ENCODE results near the gene PIGX.

The PIGX gene

DNA sequence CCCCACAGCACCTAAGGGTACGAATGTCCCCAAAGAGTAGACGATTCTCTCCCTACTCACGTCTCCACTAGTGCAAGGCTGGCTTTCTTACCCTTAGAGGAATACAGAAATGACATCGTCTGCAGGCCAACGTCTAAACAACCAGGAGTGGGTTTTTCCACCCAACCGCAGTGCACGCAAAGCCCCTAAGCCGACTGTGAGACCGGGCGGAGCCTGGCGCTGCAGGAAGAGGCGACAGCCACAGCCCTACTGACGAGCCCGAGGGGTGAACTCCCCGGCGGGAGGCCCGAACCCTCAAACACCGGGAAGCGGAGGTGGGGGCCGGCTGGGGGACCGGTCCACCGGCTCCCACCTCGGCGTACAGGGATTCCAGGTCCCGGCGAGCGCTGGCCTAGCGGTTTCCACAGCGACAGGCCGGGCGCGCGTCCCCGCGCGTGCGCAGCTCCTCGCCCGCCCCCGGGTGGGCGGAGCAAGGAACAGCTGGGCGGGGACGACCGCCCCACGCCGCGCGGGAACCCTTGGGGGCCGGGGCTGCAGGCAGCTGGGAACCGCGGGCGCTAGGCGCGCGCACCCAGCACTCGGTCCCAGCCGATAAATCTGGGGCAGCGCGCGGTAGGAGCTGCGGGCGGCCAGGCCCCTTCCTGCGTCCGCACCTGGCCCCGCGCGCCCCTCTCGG lies at the start of gene PIGX, which contains the start of gene CEP19:
Gene PIGX (plus strand): TSS at position 540 of the 676 bp plus-strand sequence.
Gene CEP19 (minus strand): TSS at position 413 of the 676 bp plus-strand sequence. CDS start 3,593 bp downstream, outside the sequence.
- intact Hi-C loops (cut with DNase I), result loop anchor here (1.0 to 10.0 kb wide), 2 partner anchors 27 to 153 kb away; partner anchors contain the start of genes PAK2 and SENP5
- DNase-seq, result peak; percentile 73 to 96 (median 90)

DNA sequence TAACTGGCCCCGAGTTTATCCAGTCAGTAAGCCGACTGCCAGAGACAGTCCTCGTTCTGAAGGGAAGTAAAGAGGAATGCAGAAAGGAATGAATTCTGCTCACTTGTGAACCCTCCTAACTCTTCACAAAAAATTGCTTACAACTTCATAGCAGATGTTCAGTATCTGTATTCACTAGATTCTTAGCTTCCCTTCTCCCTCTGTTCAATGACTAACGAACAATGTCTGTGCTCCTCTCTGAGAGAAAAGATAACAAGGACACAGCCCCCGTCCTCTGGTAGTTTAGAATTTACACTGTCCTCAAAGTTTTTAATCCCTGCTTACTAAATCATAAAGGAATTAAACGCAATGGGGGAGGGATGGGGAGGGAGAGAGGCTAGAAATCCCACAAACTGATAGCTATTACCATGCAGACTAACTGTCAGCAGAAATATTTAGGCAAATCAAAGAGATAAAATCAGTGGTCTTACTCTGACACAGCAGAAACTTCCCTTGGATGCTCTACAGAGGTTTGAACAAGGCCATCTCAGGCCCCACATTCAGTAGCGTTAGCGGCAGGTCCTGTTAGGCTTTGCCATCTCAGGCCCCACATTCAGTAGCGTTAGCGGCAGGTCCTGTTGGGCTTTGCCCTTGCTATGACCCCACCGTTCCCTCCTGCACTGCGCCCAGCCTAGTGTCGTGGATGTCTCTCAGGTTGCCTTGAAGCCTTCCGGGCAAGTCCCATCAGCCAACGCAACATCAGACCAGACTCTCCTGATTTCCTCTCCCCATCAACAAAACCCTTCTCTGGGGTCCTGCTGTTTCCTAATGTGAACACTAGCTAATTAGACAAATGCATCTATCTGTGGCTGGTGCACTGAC lies 49.2 kb upstream of the PIGX start:
- DNase-seq, result peak in 1 of 42 donors; percentile 13
- intact Hi-C loops (cut with DNase I), result no loop called here

DNA sequence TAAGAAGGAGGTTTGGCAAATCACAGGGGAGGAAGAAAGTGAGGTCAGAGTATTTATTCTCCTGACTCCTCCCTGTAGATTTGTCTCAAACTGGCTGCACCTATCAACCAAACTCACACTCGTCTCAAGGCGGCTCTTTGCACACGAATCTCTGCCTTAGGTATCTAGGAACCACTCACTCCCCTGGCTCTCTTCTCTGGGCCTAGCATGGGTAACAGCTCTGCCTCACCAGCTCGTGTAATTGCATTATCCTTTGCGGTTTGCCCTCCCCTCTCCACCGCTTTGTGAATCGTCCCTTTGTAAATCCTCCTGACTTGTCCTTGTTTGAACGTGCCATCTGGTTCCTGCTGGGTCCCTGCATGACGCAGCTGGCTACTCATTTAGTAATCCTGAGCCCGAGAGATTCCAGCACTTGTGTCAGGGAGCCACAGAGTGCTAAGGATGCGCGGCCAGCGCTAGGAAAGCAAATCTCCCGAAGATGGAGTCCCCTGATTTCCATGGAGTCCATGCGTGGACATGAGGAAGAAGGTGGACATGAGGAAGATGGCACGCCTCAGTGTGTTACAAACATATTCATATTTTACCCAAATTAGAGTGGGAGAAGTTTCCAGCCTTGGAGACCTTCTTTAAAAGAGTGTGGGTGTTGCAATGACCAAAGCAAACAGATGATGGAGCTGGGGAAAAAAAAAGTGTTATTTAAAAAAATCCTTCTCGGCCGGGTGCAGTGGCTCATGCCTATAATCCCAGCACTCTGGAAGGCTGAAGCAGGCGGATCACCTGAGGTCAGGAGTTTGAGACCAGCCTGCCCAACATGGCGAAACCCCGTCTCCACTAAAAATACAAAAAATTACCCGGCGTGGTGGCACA lies 45.9 kb upstream of the PIGX start:
- peak in 25 of 42 donors; percentile 9 to 57 (median 38) for DNase-seq
- intact Hi-C loops (cut with DNase I), result no loop called here

DNA sequence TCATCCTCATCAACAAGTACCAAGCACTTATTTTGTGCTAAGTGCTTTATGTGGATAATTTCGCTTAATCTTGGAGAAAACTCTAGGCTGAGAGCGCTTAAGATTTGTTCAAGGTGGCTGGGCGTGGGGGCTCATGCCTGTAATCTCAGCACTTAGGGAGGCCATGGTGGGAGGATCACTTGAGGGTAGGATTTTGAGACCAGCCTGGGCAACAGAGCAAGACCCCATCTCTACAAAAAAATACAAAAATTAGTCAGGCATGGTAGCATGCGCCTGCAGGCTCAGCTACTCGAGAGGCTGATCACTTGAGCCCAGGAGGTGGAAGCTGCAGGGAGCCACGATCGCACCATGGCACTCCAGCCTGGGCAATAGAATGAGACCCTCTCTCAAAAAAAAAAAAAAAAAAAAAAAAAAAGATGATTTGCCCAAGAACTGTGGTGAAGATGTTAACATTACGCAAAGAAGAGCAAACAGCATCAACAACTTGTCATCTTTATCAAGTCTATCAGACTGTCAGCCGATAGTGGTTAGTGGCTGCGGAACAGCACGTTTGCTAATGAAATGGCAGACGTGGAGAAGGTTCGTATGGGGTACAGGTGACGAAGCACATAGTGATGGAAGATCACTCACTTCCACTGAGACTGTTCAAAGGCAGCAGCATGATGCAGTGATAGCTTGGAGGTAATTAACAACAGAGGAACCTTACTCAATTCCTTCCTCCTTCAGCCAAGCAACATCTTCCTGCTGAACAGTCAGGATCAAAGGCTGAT lies 44.9 kb upstream of the PIGX start:
- intact Hi-C loops (cut with DNase I), result no loop called here
- DNase-seq, result peak in 1 of 42 donors; percentile 2

DNA sequence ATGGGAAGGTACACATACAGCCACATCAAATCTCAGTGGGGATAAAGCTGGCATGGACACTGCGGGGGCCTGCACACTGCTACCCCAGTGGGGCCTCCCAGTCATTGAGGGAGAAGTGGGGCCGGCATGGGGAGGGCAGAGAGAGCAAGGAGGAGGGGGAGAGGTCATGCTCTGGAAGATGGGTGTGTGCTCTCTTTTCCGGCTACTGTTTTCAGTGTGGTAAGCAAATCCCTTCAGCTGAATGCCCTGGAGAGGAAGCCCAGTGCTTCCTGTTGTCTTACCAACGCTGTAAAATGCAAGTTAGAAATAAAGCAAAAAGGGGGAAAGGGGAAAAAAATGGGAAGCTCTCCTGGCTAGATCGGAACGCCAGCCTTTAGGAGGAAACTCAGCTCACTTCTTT lies 41.8 kb upstream of the PIGX start:
- intact Hi-C loops (cut with DNase I), result no loop called here
- peak in 1 of 42 donors; percentile 29 for DNase-seq

DNA sequence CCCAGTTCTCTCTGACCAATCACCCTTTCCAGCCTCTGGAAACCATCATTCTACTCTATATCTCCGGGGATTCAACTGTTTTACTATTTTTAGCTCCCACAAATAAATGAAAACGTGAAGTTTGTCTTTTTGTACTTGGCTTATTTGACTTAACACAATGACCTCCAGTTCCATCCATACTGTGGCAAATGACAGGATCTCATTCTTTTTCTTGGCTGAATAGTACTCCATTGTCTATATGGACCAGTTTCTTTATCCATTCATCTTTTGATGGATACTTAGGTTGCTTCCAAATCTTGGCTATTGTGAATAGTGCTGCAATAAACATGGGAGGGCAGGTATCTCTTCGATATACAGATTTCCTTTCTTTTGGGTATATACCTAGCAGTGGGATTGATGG lies 38.5 kb upstream of the PIGX start:
- intact Hi-C loops (cut with DNase I), result no loop called here
- no peak for DNase-seq

DNA sequence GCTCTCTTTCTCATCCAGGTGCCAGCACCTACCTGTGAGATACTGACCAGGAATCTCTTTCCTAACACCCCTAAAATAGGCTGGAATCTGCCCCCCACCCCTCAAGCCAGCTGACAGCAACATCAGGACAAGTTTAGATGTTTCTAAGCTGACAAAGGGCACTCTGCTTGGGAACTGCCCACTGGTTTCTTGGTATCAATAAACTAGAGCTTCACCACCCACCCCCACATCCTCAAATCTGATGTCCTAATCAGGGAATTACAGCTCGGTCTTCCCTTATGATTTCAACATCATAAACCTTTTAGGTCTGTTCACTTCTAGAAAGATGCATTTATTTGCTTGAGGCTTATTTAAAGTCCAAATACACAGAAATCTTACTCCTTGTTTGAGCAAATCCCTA lies 34.8 kb upstream of the PIGX start:
- intact Hi-C loops (cut with DNase I), result no loop called here
- no peak for DNase-seq

DNA sequence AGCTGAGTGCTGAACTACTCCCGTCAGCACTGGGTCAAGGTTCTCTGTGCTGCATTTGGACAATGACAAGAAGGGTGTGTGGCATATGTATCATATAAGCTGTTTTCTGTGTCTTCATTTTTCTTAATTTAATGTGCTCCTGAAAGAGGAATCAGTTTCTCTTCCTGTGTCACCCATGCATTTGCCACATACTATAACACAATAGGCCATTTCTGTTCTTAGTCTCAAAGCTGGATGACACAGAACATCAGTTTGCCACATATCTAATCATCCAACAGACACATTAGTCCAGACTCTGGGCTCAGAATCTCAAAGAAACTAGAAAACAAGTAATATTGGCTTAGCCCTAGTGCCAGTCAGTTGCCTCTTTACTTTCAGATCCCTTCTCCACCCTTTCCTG lies 34.2 kb upstream of the PIGX start:
- intact Hi-C loops (cut with DNase I), result no loop called here
- DNase-seq, result no peak

DNA sequence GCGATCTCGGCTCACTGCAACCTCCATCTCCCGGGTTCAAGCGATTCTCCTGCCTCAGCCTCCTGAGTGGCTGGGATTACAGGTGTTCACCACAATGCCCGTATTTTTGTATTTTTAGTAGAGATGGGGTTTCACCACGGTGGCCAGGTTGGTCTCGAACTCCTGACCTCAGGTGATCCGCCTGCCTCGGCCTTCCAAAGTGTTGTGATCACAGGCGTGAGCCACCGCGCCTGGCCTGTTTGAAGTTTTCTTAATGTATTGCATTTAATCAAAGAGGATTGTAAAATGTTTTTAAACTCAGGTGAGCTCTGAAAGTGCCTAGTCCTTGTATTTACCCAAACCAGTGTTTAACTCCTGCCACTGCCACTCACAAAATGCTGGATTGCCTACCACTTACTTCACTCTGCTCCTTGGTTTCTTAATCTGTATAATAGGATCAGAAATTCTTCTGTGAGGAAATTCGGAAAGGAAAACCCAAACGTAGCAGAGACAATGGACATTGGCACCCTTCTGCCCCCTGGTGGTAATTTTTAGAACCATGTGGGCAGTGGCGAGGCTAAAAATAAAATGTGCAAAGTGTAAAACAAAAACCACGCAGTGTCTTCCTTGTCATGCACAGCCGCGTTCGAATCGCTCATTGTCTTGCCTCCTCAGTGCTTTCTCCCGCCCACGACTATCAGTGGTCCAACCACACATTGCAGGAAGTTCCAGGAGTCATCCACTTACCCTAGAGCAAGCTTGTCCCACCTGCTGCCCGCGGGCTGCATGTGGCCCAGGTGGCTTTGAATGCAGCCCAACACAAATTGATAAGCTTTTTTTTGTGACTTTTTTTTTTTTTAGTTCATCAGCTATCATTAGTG lies 27.4 kb upstream of the PIGX start:
- DNase-seq, result peak; percentile 20 to 87 (median 66)
- intact Hi-C loops (cut with DNase I), result loop anchor here (5.0 kb wide), 1 partner anchor 72 kb away; no protein-coding TSS in a partner anchor

DNA sequence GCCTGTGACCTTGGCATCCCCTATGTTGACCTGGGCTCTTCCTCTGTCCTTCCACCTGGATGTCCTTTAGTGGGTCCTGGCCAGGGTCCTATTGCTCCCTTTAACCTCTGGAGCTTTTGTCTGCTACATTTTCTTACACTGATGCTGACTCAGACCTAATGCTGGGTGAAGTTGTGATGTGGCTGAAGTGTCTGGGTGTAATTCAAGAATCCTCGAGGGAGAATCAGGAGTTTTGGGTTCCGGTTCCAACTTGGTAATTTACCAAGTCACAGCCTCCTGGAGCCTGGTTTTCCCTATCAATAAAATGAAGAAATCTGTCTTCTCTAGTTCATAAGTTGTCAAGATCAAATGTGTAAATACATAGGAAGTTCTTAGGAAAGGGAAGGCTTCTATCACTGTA lies 25.7 kb upstream of the PIGX start:
- intact Hi-C loops (cut with DNase I), result loop anchor here (5.0 kb wide), 1 partner anchor 74 kb away; no protein-coding TSS in a partner anchor
- DNase-seq, result no peak

DNA sequence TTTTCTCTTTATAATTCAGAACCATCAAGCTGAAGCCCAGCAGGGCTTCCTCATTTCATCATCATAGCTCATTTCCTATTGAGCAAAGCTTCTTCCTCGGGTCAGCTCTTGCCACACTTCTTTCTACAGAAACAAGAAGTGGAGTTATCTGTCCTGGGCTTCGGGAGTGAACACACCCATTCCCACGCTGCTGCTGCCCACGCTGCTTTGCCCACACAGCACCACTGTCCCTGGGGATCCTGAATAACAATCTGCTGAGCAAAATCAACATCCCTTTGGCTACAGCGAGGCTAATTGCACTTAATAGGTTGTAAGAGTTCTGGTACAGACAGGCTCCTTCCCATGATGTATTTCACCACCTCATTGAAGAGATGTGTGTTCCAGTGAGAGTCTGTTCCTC lies 23.8 kb upstream of the PIGX start:
- intact Hi-C loops (cut with DNase I), result loop anchor here (5.0 kb wide), 1 partner anchor 76 kb away; no protein-coding TSS in a partner anchor
- peak in 13 of 42 donors; percentile 6 to 51 (median 26) for DNase-seq

DNA sequence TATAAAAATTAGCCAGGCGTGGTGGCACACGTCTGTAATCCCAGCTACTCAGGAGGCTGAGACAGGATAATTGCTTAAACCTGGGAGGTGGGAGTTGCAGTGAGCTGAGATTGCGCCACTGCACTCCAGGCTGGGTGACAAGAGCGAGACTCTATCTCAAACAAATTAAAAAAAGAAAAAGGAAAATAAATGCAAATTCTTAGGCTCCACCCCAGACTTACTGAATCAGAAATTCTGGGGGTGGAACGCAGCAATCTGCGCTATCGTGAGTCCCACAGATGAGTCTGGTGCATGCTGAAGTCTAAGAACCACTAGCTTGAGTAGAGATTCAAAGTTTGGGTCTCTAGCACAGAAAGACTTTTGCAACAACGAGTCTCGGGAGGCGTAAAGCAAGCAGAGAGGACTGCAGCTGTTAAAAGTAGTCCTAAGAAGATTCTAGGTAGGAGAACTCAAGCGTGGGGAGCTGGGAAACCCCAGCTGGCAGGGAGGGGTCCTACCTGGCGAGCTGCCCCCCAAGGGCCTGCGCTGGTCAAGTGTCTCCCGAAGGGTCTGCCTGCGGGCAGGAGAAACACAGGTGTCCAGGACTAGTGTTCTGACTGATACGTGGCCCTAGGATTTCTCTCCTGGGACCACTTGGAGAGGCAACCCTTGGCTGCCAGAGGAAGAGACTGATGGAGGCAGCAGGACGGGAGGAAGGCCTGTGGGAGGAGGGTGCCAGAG lies 22.1 kb upstream of the PIGX start:
- intact Hi-C loops (cut with DNase I), result loop anchor here (5.0 kb wide), 1 partner anchor 78 kb away; no protein-coding TSS in a partner anchor
- peak in 34 of 42 donors; percentile 11 to 84 (median 46) for DNase-seq

DNA sequence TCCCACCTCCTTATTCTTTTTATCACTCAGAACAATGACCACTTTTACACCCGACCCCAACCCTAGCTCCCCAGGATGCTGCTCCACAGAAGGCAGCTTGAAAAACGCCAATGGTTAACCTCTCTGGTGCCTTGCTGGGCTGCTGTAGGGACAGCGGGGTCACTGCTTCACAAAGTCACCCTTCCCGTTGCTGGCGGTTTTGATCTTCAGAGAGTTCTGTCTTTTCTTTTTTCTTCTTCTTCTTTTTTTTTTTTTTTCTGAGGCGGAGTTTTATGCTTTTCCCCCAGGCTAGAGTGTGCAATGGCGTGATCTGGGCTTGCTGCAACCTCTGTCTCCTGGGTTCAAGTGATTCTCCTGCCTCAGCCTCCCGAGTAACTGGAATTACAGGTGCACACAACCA lies 20.8 kb upstream of the PIGX start:
- intact Hi-C loops (cut with DNase I), result no loop called here
- no peak for DNase-seq

DNA sequence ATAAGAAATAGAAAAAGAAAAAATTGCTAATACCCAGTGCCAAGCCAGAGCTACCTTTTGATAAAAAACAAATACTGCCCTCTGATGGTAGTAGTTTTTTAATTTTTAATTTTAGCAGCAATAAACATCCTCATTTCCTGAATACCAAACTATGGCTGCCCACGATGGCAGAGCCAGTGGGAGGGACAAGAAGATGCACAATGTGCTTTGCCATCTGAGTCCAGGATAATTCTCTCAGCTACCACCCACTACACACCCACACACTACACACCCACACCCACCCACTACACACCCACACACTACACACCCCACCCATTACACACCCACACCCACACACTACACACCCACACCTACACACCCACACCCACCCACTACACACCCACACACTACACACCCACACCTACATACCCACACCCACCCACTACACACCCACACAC lies 18.0 kb upstream of the PIGX start:
- intact Hi-C loops (cut with DNase I), result no loop called here

DNA sequence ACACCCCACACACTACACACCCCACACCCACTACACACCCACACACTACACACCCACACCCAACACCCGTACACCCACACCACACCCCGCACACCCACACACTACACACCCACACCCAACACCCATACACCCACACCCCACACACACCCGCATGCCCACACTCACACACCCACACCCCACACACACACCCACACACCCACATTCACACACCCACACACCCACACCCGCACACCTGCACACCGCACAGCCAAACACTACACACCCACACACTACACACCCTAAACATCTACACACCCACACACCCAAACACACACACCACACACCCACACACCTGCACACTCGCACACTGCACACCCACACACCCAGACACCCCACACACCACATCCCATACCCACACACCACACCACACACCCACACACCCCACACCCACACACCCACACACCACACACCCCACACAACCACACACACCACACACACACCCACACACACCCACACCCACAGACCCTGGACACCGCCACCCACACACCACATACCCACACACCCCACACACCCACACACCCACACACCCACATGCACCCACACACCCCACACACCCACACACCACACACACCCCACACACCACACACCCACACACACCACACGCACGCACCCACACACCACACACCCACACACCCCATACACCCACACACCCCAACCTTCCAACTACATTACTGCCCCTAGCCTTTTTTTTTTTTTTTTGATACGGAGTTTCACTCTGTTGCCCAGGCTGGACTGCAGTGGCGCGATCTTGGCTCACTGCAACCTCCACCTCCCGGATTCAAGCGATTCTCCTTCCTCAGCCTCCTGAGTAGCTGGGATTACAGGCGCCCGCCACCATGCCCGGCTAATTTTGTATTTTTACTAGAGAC lies 17.0 kb upstream of the PIGX start:
- peak in 1 of 42 donors; percentile 22 for DNase-seq

More for the DNA sequence above, 18.0 kb upstream of the PIGX start:
- DNase-seq, result peak in 1 of 42 donors; percentile 36

More for the DNA sequence above, 17.0 kb upstream of the PIGX start:
- intact Hi-C loops (cut with DNase I), result no loop called here
